Right lobe of liver (tissue), 4 donors: ENCODE results near the gene KLF2.

Source experiments
- POLR2A ChIP-seq: fragments of 450-650 bp; IDR thresholded peaks from one replicate; pipeline ENCODE4 v1.6.1; 2017; ENCODE audit warnings: antibody characterized with exemption, mild to moderate bottlenecking
- TF ChIP-seq, protein P1 (sequence below), 4 donors: fragments of 200-600 bp in 3 of 4; fragments of 450-650 bp in 1 of 4; IDR thresholded peaks; one replicate each; pipeline versions ENCODE4 v1.5.1 to v1.8.0; 2016 to 2022; ENCODE audit warnings: antibody characterized with exemption in 4 of 4, mild to moderate bottlenecking in 2 of 4
- donor health status: DM: no; HTN: no; CAD: no.
- donor health status: DM: no; HTN: no; CAD: no.
- donor health status: DM: no; HTN: yes; CAD: no.

DNA sequence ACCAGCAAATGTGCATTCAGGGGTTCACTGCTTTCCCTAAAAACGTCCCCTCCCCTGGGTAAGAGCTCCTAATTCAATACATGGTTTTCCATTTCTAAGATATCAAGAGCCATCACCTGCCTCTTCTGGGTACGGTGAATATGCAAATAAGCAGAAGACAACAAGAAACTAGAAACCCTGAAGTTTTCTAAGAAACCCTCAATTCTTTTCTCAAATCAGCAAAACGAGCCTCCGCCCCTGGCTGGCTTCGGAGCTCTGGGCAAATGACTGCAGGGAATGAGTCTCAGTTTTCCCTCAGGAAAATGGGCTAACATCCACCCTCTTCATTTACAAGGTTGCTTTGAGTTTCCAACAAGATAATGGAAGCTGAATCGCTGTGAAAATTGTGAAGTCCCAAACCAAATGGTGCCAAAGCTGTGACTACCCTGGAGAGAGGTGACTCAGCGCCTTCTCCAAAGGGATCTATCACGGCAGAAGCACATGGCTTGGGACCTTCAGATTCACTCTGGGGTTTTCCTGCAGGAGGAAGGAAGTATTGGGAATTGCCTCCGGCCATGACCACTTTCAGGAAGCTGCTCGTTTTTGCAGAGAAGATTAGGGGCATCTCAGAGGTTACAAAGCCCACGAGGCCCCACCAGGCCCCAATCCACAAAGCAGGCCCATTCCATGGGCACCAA lies 26.6 kb downstream of the KLF2 start:
- no peak for TF ChIP-seq POLR2A
- TF ChIP-seq, protein P1, sequence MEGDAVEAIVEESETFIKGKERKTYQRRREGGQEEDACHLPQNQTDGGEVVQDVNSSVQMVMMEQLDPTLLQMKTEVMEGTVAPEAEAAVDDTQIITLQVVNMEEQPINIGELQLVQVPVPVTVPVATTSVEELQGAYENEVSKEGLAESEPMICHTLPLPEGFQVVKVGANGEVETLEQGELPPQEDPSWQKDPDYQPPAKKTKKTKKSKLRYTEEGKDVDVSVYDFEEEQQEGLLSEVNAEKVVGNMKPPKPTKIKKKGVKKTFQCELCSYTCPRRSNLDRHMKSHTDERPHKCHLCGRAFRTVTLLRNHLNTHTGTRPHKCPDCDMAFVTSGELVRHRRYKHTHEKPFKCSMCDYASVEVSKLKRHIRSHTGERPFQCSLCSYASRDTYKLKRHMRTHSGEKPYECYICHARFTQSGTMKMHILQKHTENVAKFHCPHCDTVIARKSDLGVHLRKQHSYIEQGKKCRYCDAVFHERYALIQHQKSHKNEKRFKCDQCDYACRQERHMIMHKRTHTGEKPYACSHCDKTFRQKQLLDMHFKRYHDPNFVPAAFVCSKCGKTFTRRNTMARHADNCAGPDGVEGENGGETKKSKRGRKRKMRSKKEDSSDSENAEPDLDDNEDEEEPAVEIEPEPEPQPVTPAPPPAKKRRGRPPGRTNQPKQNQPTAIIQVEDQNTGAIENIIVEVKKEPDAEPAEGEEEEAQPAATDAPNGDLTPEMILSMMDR (IDR thresholded peaks at IDR 0.05): no peak
